Measurements from ENCODE around the gene PPP6R2.

Gene PPP6R2

GRCh38 chr22:50316114-50317065 lies 26.7 kb upstream of the PPP6R2 start:
- POLR2A ChIA-PET = interaction anchor here (3.1 to 3.7 kb wide), 2 partner anchors 8 to 12 kb away, joined by 17 to 33 read pairs; partner anchors contain the start of genes DENND6B and PLXNB2
- Histone ChIP-seq H3K9me3 (ENCODE audit: control extremely low read depth in 1 of 5, control insufficient read depth in 4 of 5, insufficient read depth in 2 of 5, low read depth in 1 of 5, low read length in 4 of 5) (no peaks in the 10 kb centered on the region), H3K27me3 (replicated peaks in 2 of 5; ENCODE audit: control insufficient read depth in 4 of 5, insufficient read depth in 5 of 5, low read length in 4 of 5) (no peaks in the 10 kb centered on the region), H3K4me1 (ENCODE audit: control extremely low read depth in 1 of 4, control insufficient read depth in 4 of 4, insufficient read depth in 4 of 4, low read length in 3 of 4) (peaks cover 0 to 38% (median 31%) of the 10 kb centered on the region in 4 experiments), H3K27ac (ENCODE audit: insufficient read depth in 1 of 2, low read depth in 1 of 2, low read length in 2 of 2, poor library complexity in 1 of 2, severe bottlenecking in 2 of 2) (no peak overlapping the region), H3K36me3 (ENCODE audit: control insufficient read depth in 4 of 4, insufficient read depth in 4 of 4, low read length in 3 of 4) (peaks cover 0 to 5% (median 2%) of the 10 kb centered on the region in 4 experiments), H3K4me3 (ENCODE audit: control insufficient read depth in 1 of 7, extremely low read depth in 1 of 7, insufficient read depth in 4 of 7, low read depth in 2 of 7, low read length in 6 of 7) (no peak overlapping the region)
- 95% methylated on average over 25 of the region's 45 CpGs for WGBS (ENCODE audit: insufficient coverage)
- no peak for DNase-seq
- CTCF ChIA-PET = interaction anchor here (0.8 to 3.7 kb wide), 9 partner anchors 9 to 65 kb away, joined by 3 to 26 read pairs (median 3); partner anchors contain the start of genes DENND6B and HDAC10

- Histone ChIP-seq H3K36me3 (ENCODE audit: control insufficient read depth in 4 of 4, insufficient read depth in 4 of 4, low read length in 3 of 4) (no peaks in the 10 kb centered on the region), H3K9me3 (ENCODE audit: control extremely low read depth in 1 of 5, control insufficient read depth in 4 of 5, insufficient read depth in 2 of 5, low read depth in 1 of 5, low read length in 4 of 5) (no peaks in the 10 kb centered on the region), H3K4me1 (ENCODE audit: control extremely low read depth in 1 of 4, control insufficient read depth in 4 of 4, insufficient read depth in 4 of 4, low read length in 3 of 4) (peaks cover 0 to 38% (median 31%) of the 10 kb centered on the region in 4 experiments), H3K27ac (ENCODE audit: insufficient read depth in 1 of 2, low read depth in 1 of 2, low read length in 2 of 2, poor library complexity in 1 of 2, severe bottlenecking in 2 of 2) (no peak overlapping the region), H3K27me3 (replicated peaks in 2 of 5; ENCODE audit: control insufficient read depth in 4 of 5, insufficient read depth in 5 of 5, low read length in 4 of 5) (no peaks in the 10 kb centered on the region), H3K4me3 (ENCODE audit: control insufficient read depth in 1 of 7, extremely low read depth in 1 of 7, insufficient read depth in 4 of 7, low read depth in 2 of 7, low read length in 6 of 7) (no peak overlapping the region)
- DNase-seq = no peak
- ChIA-PET CTCF (interaction anchor here (0.8 to 3.7 kb wide), 6 partner anchors 9 to 66 kb away, joined by 3 to 26 read pairs (median 4); partner anchors contain the start of genes DENND6B and HDAC10), POLR2A (no interaction called here)
- 88% methylated on average over 6 of the region's 9 CpGs for WGBS (ENCODE audit: insufficient coverage)
Observed at GRCh38 chr22:50317178-50317577, 25.9 kb upstream of the PPP6R2 start.

DNA sequence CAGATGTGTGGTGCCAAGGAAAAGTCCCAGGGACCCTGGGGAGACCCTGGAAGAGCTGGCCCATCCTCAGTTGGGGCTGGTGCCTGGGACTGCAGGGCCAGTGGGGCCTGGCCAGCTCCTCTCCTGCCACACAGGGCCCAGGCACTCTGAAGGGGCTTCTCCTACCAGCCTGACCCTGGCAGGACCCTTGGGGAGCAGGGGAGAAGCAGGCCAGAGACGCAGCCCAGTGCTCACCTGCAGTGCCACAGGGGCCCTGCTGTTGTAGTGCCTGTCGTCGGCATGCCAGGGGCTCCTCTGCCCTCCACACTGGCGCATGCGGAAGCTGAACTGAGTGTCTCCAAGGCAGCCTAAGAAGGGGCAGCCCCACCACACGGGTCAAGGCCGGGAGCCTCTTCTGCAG lies 25.5 kb upstream of the PPP6R2 start:
- no peak for DNase-seq
- ChIA-PET CTCF (interaction anchor here (0.8 to 3.2 kb wide), 5 partner anchors 11 to 66 kb away, joined by 3 to 14 read pairs (median 4); partner anchors contain the start of gene HDAC10), POLR2A (no interaction called here)
- 89% methylated on average over 5 of the region's 7 CpGs for WGBS (ENCODE audit: insufficient coverage)
- no peaks in the 10 kb centered on the region for H3K36me3 ChIP-seq (ENCODE audit: control insufficient read depth in 4 of 4, insufficient read depth in 4 of 4, low read length in 3 of 4)
- H3K9me3 ChIP-seq (ENCODE audit: control extremely low read depth in 1 of 5, control insufficient read depth in 4 of 5, insufficient read depth in 2 of 5, low read depth in 1 of 5, low read length in 4 of 5) = no peaks in the 10 kb centered on the region
- H3K4me1 ChIP-seq (ENCODE audit: control extremely low read depth in 1 of 4, control insufficient read depth in 4 of 4, insufficient read depth in 4 of 4, low read length in 3 of 4) = peaks cover 0 to 38% (median 31%) of the 10 kb centered on the region in 4 experiments
- H3K27me3 ChIP-seq (replicated peaks in 2 of 5; ENCODE audit: control insufficient read depth in 4 of 5, insufficient read depth in 5 of 5, low read length in 4 of 5) = no peaks in the 10 kb centered on the region
- H3K4me3 ChIP-seq (ENCODE audit: control insufficient read depth in 1 of 7, extremely low read depth in 1 of 7, insufficient read depth in 4 of 7, low read depth in 2 of 7, low read length in 6 of 7) = no peak overlapping the region
- H3K27ac ChIP-seq (ENCODE audit: insufficient read depth in 1 of 2, low read depth in 1 of 2, low read length in 2 of 2, poor library complexity in 1 of 2, severe bottlenecking in 2 of 2) = no peak overlapping the region

DNA sequence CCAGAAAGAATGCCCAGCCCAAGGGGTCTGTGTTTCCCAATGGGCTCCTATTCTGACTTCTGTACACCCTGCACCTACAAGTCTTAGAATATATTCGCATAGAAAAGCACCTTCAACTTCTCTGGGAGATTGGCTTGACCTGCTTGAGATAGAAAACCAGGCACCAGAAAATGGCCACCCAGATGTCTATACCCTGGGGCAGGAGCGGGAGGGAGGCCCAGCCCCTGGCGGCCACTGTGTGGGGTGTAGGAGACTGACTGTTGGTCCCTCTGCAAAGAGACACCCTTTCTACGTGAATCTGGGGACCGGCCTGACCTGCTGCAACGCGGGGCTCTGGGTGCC lies 24.8 kb upstream of the PPP6R2 start:
- H3K27me3 ChIP-seq (replicated peaks in 2 of 5; ENCODE audit: control insufficient read depth in 4 of 5, insufficient read depth in 5 of 5, low read length in 4 of 5) = no peaks in the 10 kb centered on the region
- no peak overlapping the region for H3K4me3 ChIP-seq (ENCODE audit: control insufficient read depth in 1 of 7, extremely low read depth in 1 of 7, insufficient read depth in 4 of 7, low read depth in 2 of 7, low read length in 6 of 7)
- H3K4me1 ChIP-seq (ENCODE audit: control extremely low read depth in 1 of 4, control insufficient read depth in 4 of 4, insufficient read depth in 4 of 4, low read length in 3 of 4) = peaks cover 0 to 32% (median 25%) of the 10 kb centered on the region in 4 experiments
- CTCF ChIA-PET = interaction anchor here (0.9 to 3.2 kb wide), 4 partner anchors 15 to 42 kb away, joined by 3 to 14 read pairs (median 4); no protein-coding TSS in a partner anchor
- WGBS (ENCODE audit: insufficient coverage) = 83% methylated on average over 6 of the region's 7 CpGs
- H3K9me3 ChIP-seq (ENCODE audit: control extremely low read depth in 1 of 5, control insufficient read depth in 4 of 5, insufficient read depth in 2 of 5, low read depth in 1 of 5, low read length in 4 of 5) = no peaks in the 10 kb centered on the region
- no peak for DNase-seq
- H3K27ac ChIP-seq (ENCODE audit: insufficient read depth in 1 of 2, low read depth in 1 of 2, low read length in 2 of 2, poor library complexity in 1 of 2, severe bottlenecking in 2 of 2) = no peak overlapping the region
- no peaks in the 10 kb centered on the region for H3K36me3 ChIP-seq (ENCODE audit: control insufficient read depth in 4 of 4, insufficient read depth in 4 of 4, low read length in 3 of 4)
- POLR2A ChIA-PET = no interaction called here

DNA sequence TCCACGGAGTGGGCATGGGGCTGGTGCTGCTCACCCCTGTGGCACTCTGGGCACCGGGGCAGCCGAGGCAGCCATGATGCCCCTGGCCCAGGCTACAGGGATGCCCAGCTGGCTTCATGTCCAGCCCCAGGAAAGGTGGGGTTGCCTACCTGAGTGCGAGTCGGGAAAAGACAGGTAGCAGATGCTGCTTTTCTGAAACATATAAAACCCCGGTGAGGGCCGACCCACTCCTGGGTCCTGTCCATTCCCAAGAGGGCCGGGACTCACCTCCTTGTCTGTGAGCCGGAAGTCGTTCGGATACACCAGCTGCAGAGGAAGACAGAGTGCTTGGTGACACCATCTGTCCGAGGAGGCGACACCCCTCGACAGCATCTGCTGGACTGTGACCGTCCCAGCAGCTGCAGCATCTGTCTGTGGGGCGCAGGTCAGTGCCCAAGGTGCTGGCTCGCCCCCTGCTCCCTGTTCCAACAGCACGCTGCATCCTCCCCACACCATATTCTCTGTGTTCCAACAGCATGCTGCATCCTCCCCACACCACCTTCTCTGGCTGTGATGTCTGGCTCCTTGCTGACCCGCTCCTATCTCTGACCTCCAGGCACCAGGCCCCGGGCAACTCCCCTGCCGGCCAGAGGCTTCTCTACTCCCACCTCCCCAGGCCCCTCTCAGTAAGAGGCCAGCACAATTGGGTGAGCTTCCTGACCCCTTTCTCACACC lies 24.3 kb upstream of the PPP6R2 start:
- 92% methylated on average over 21 of the region's 21 CpGs for WGBS (ENCODE audit: insufficient coverage)
- H3K4me3 ChIP-seq (ENCODE audit: control insufficient read depth in 1 of 7, extremely low read depth in 1 of 7, insufficient read depth in 4 of 7, low read depth in 2 of 7, low read length in 6 of 7) = no peak overlapping the region
- no peaks in the 10 kb centered on the region for H3K27me3 ChIP-seq (replicated peaks in 2 of 5; ENCODE audit: control insufficient read depth in 4 of 5, insufficient read depth in 5 of 5, low read length in 4 of 5)
- no peak for DNase-seq
- H3K4me1 ChIP-seq (ENCODE audit: control extremely low read depth in 1 of 4, control insufficient read depth in 4 of 4, insufficient read depth in 4 of 4, low read length in 3 of 4) = peaks cover 0 to 28% (median 21%) of the 10 kb centered on the region in 4 experiments
- no peaks in the 10 kb centered on the region for H3K9me3 ChIP-seq (ENCODE audit: control extremely low read depth in 1 of 5, control insufficient read depth in 4 of 5, insufficient read depth in 2 of 5, low read depth in 1 of 5, low read length in 4 of 5)
- H3K27ac ChIP-seq (ENCODE audit: insufficient read depth in 1 of 2, low read depth in 1 of 2, low read length in 2 of 2, poor library complexity in 1 of 2, severe bottlenecking in 2 of 2) = no peak overlapping the region
- ChIA-PET CTCF (interaction anchor here (0.9 to 3.2 kb wide), 4 partner anchors 16 to 42 kb away, joined by 3 to 14 read pairs (median 4); no protein-coding TSS in a partner anchor), POLR2A (no interaction called here)
- H3K36me3 ChIP-seq (ENCODE audit: control insufficient read depth in 4 of 4, insufficient read depth in 4 of 4, low read length in 3 of 4) = no peaks in the 10 kb centered on the region

DNA sequence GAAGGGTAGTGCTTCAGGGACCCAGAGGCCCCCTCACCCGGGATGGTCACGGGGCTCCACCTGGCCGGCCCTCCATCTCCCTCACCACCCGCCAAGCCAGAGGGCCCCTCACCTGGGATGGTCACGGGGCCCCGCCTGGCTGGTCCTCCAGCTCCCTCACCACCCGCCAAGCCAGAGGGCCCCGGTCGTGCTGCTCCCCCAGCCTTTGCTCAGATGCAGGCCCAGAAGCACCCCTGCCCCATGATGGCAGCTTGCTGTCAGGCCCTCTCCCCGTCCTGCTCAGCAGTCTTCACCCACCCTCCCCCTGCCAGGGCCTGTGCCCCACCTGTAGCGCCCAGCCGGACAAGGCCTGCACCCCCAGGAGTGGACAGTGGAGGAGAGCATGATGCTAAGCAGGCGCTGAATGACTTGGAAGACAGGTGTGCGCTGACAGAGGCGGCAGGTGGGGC lies 23.6 kb upstream of the PPP6R2 start:
- no peak overlapping the region for H3K4me3 ChIP-seq (ENCODE audit: control insufficient read depth in 1 of 7, extremely low read depth in 1 of 7, insufficient read depth in 4 of 7, low read depth in 2 of 7, low read length in 6 of 7)
- H3K27ac ChIP-seq (ENCODE audit: insufficient read depth in 1 of 2, low read depth in 1 of 2, low read length in 2 of 2, poor library complexity in 1 of 2, severe bottlenecking in 2 of 2) = no peak overlapping the region
- H3K4me1 ChIP-seq (ENCODE audit: control extremely low read depth in 1 of 4, control insufficient read depth in 4 of 4, insufficient read depth in 4 of 4, low read length in 3 of 4) = peaks cover 0 to 21% (median 14%) of the 10 kb centered on the region in 4 experiments
- DNase-seq = no peak
- H3K36me3 ChIP-seq (ENCODE audit: control insufficient read depth in 4 of 4, insufficient read depth in 4 of 4, low read length in 3 of 4) = no peaks in the 10 kb centered on the region
- ChIA-PET CTCF (interaction anchor here (1.4 to 10.9 kb wide), 4 partner anchors 9 to 45 kb away, joined by 3 to 120 read pairs (median 10); no protein-coding TSS in a partner anchor), POLR2A (no interaction called here)
- H3K27me3 ChIP-seq (replicated peaks in 2 of 5; ENCODE audit: control insufficient read depth in 4 of 5, insufficient read depth in 5 of 5, low read length in 4 of 5) = no peaks in the 10 kb centered on the region
- WGBS (ENCODE audit: insufficient coverage) = 98% methylated on average over 13 of the region's 15 CpGs
- H3K9me3 ChIP-seq (ENCODE audit: control extremely low read depth in 1 of 5, control insufficient read depth in 4 of 5, insufficient read depth in 2 of 5, low read depth in 1 of 5, low read length in 4 of 5) = no peaks in the 10 kb centered on the region
